ENCODE measurements around the gene ZNF367. TPM values are rescaled to one million over a fixed set of nuclear protein-coding genes. Genes with fewer than 3 reads are reported as not detected.

Gene ZNF367
- 1 to 10 TPM; 2.5 to 4.3 (median 3.1) TPM for total RNA-seq

DNA sequence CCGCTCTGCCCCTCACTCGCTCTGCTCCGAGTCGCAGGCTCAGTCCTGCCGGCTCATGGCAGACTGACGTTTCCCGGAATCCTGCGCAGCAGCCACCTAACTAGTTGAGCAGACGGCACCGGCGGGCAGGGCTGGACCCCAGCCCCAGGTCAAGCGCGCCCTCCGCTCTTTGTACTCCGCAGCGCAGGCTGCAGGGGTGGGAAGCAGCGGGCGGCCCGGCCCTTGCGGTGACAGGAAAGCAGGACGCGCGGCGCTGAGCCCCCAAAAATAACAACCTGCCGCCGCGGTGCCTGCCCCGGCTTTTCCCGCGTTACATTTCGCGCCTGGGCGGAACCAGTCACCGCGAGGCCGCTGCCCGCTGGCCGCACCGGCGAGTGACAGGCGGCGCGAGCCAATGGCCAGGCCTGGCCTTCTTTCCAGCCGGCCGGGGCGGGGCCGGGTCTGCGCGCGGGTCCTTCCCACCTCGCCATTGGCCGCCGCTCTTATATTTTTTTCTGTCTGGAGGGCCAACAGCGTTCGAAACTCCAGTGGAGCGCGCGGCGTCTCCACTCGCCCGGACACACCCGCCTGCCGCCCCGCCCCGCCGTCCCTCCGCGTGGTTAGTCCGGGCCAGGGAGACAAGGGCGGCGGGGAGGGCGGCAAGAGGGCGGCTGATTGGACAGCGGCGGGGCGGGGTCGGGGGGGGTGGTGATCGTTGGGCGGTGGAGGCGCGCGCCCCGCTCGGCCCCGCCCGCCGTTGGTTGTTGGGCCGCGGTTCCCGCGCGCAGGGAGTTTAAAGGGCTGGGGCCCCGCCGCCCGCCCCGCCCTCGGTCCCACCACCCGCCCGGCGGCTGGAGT lies at the start of gene ZNF367:
Gene ZNF367 (minus strand): TSS at position 288 of the 837 bp plus-strand sequence. CDS start 338 bp downstream, outside the sequence.
- H3K9me3 ChIP-seq, result no peaks in the 10 kb centered on the region
- H3K4me1 ChIP-seq, result peaks cover 6 to 33% (median 25%) of the 10 kb centered on the region in 4 donors
- 0 to 1% methylated on average over 23 to 43 of the region's 100 CpGs for WGBS, 2 donors
- no peaks in the 10 kb centered on the region for H3K27me3 ChIP-seq
- peak; percentile 95 to 98 for DNase-seq (ENCODE audit: low spot score in 2 of 2)
- TF ChIP-seq, protein P1, sequence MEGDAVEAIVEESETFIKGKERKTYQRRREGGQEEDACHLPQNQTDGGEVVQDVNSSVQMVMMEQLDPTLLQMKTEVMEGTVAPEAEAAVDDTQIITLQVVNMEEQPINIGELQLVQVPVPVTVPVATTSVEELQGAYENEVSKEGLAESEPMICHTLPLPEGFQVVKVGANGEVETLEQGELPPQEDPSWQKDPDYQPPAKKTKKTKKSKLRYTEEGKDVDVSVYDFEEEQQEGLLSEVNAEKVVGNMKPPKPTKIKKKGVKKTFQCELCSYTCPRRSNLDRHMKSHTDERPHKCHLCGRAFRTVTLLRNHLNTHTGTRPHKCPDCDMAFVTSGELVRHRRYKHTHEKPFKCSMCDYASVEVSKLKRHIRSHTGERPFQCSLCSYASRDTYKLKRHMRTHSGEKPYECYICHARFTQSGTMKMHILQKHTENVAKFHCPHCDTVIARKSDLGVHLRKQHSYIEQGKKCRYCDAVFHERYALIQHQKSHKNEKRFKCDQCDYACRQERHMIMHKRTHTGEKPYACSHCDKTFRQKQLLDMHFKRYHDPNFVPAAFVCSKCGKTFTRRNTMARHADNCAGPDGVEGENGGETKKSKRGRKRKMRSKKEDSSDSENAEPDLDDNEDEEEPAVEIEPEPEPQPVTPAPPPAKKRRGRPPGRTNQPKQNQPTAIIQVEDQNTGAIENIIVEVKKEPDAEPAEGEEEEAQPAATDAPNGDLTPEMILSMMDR (IDR thresholded peaks at IDR 0.05), result peak in 1 of 5 experiments; percentile 7
- TF ChIP-seq EP300 (IDR thresholded peaks at IDR 0.05) (peak; percentile 24 to 66), POLR2A (IDR thresholded peaks at IDR 0.05) (peak in 1 of 2 donors; percentile 50)
- no peaks in the 10 kb centered on the region for H3K36me3 ChIP-seq
- peak within 1 kb of the TSS; percentile 97 to 100 (median 100) for H3K27ac ChIP-seq
- H3K4me3 ChIP-seq, result peak within 1 kb of the TSS; percentile 67 to 98 (median 86)

DNA sequence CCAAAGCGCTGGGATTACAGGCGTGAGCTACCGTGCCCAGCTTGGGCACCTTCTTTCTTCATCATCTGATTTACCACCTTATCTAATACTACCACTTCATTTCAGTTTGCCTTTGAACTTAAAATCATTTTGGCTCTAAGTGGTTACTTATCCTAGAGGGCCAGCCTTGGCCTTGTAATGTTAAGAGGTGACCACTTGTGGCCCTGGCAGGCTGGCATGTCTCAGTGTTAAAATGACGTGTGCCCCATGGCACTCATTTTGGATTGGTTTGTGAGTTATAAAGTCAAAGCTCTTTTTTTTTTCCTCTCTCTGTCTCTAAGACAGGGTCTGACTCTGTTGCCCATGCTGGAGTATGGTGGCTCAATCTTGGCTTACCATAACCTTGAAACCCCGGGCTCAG lies 49.6 kb upstream of the ZNF367 start:
- H3K27ac ChIP-seq, result no peak overlapping the region
- H3K4me3 ChIP-seq, result no peak overlapping the region
- WGBS, 2 donors, result 87 to 96% methylated on average over 5 of the region's 5 CpGs
- TF ChIP-seq POLR2A (IDR thresholded peaks at IDR 0.05) (no peak), EP300 (IDR thresholded peaks at IDR 0.05) (no peak)
- H3K36me3 ChIP-seq, result peaks cover 0 to 88% (median 0%) of the 10 kb centered on the region in 3 donors
- H3K27me3 ChIP-seq, result no peaks in the 10 kb centered on the region
- DNase-seq (ENCODE audit: low spot score in 2 of 2), result no peak
- H3K9me3 ChIP-seq, result no peaks in the 10 kb centered on the region
- H3K4me1 ChIP-seq, result peaks cover 0 to 8% (median 0%) of the 10 kb centered on the region in 4 donors

DNA sequence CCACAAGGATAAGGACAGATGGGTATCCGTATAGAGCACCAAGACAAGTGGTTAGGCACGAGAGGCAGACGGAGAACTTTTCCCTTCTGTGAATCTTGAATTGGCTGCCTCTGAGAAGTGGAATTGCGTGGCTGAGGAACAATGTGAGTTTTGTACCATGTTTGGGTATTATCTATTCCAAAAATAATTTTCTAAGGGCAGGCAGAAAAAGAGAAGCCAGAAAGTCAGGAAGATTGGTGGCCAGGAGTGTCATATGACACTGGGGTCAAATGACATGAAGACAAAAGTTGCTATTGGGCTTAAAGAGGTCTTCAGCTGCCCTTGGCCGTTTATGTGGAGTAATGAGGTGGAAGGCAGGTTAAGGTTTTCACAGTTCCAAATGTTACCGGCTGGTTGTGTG lies 46.3 kb upstream of the ZNF367 start:
- H3K36me3 ChIP-seq, result peaks cover 0 to 77% (median 0%) of the 10 kb centered on the region in 3 donors
- H3K27ac ChIP-seq, result peak overlapping the region in 1 of 4 donors; percentile 16

DNA sequence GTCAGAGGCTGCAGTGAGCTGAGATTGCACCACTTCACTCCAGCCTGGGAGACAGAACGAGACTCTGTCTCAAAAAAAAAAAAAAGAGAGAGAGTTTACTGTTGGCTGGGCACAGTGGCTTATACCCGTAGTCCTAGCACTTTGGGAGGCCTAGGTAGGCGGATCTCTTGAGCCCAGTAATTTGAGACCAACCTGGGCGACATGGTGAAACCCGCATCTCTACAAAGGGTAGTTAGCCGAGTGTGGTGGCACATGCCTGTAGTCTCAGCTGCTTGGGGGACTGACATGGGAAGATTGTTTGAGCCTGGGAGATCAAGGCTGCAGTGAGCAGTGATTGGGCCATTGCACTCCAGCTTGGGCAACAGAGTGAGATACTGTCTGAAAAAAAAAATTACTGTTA lies 44.4 kb upstream of the ZNF367 start:
- H3K27me3 ChIP-seq, result no peaks in the 10 kb centered on the region
- peaks cover 0 to 70% (median 0%) of the 10 kb centered on the region in 3 donors for H3K36me3 ChIP-seq
- H3K9me3 ChIP-seq, result no peaks in the 10 kb centered on the region
- DNase-seq (ENCODE audit: low spot score in 2 of 2), result no peak
- TF ChIP-seq, protein P1 (IDR thresholded peaks at IDR 0.05), result no peak
- TF ChIP-seq POLR2A (IDR thresholded peaks at IDR 0.05) (no peak), EP300 (IDR thresholded peaks at IDR 0.05) (no peak)
- 91 to 95% methylated on average over 6 of the region's 6 CpGs for WGBS, 2 donors
- no peak overlapping the region for H3K27ac ChIP-seq
- peaks cover 0 to 9% (median 0%) of the 10 kb centered on the region in 4 donors for H3K4me1 ChIP-seq
- H3K4me3 ChIP-seq, result no peak overlapping the region

More for the DNA sequence above, 46.3 kb upstream of the ZNF367 start:
- Histone ChIP-seq H3K4me3 (no peak overlapping the region), H3K4me1 (peaks cover 0 to 8% (median 0%) of the 10 kb centered on the region in 4 donors), H3K27me3 (no peaks in the 10 kb centered on the region), H3K9me3 (no peaks in the 10 kb centered on the region)
- DNase-seq (ENCODE audit: low spot score in 2 of 2), result no peak
- 39 to 47% methylated on average over 6 of the region's 6 CpGs for WGBS, 2 donors
- TF ChIP-seq POLR2A (IDR thresholded peaks at IDR 0.05), result no peak
- TF ChIP-seq, protein P1 (IDR thresholded peaks at IDR 0.05), result no peak
- TF ChIP-seq EP300 (IDR thresholded peaks at IDR 0.05), result no peak

DNA sequence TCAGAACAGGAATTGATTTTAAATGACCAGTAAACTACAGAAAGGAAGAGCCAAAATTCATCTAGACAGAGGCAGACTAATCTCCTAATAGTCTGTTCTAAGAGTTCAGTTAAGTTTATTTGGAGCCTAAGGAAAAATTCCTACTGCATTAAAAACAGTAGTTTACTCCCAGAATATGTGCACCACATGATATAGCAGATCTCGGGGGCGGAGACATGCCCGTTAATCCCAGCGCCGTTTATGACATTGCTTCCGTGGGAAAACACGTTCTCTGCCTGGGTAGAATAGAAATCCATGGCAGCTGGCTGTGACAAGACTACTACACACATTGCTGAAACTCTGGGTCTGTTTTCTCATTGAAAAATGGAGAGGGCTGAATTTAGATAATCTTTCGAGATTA lies 43.2 kb upstream of the ZNF367 start:
- DNase-seq (ENCODE audit: low spot score in 2 of 2), result no peak
- H3K4me1 ChIP-seq, result peaks cover 0 to 16% (median 0%) of the 10 kb centered on the region in 4 donors
- H3K9me3 ChIP-seq, result no peaks in the 10 kb centered on the region
- no peak overlapping the region for H3K27ac ChIP-seq
- TF ChIP-seq POLR2A (IDR thresholded peaks at IDR 0.05) (no peak), EP300 (IDR thresholded peaks at IDR 0.05) (no peak)
- TF ChIP-seq, protein P1 (IDR thresholded peaks at IDR 0.05), result no peak
- H3K4me3 ChIP-seq, result no peak overlapping the region
- WGBS, 2 donors, result 86 to 89% methylated on average over 8 of the region's 8 CpGs
- H3K27me3 ChIP-seq, result no peaks in the 10 kb centered on the region
- H3K36me3 ChIP-seq, result peaks cover 0 to 59% (median 0%) of the 10 kb centered on the region in 3 donors
